Neural crest cell (in vitro differentiated cells): ENCODE results near the gene ORC1. TPM values are rescaled to one million over a fixed set of nuclear protein-coding genes. Genes with fewer than 3 reads are reported as not detected.
"Not testable (repeated sequence)": the region's sequence is repeated elsewhere in the genome, so short reads cannot be mapped to it uniquely, and the experiment has no call there.

Experiments used
- DNase-seq: peaks from one replicate; pipeline ENCODE4 v3.0.0; 2021; ENCODE audit warnings: low read depth, mixed read lengths, low spot score
- H3K27ac Mint-ChIP-seq: one replicate; pipeline ENCODE4 v1.8.0; 2021; ENCODE audit warnings: mild to moderate bottlenecking, mixed read lengths; ENCODE audit not compliant: unreplicated experiment
- H3K27me3 Mint-ChIP-seq: 2 replicates; pipeline ENCODE4 v1.8.0; 2021; ENCODE audit warnings: low read depth, mild to moderate bottlenecking, mixed read lengths
- H3K36me3 Mint-ChIP-seq: 2 replicates; pipeline ENCODE4 v1.8.0; 2021; ENCODE audit warnings: low read depth, mild to moderate bottlenecking, mixed read lengths
- H3K4me1 Mint-ChIP-seq: 2 replicates; pipeline ENCODE4 v1.8.0; 2021; ENCODE audit warnings: mixed read lengths
- H3K4me3 Mint-ChIP-seq: one replicate; pipeline ENCODE4 v1.8.0; 2021; ENCODE audit warnings: mild to moderate bottlenecking, mixed read lengths
- H3K9me3 Mint-ChIP-seq: 2 replicates; pipeline ENCODE4 v1.8.0; 2021; ENCODE audit warnings: mixed read lengths
- total RNA-seq: library from RNA; stranded (reverse); gene quantifications from 2 replicates; pipeline ENCODE4 v1.2.1, GENCODE V29; 2021
- TF ChIP-seq, protein P1 (sequence below): fragments of 200-600 bp; sonication (generic); conservative IDR thresholded peaks from 2 replicates; pipeline ENCODE4 v1.5.0; 2021; ENCODE audit warnings: antibody characterized with exemption, mild to moderate bottlenecking

The ORC1 gene
- total RNA-seq, 1 donor from 2014 or later = 36.9 TPM

DNA sequence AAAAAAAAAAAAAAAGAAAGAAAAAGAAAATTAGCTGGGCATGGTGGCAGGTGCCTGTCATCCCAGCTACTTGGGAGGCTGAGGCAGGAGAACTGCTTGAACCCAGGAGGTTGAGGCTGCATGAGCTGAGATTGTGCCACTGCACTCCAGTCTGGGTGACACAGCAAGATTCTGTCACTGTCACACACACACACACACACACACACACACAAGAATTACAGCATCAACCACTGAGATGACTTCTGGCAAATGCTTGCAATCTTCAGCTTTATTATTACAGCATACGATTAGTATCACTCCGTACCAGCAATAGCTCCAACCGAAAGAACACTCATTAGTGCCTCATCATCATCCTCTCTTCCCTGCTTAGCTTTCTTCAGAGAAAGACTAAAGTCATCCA, 4.6 kb downstream of the ORC1 start:
- H3K4me3 Mint-ChIP-seq = peak overlapping the region; percentile 18
- H3K27me3 Mint-ChIP-seq = no peaks in the 10 kb centered on the region
- H3K4me1 Mint-ChIP-seq = peaks cover 24% of the 10 kb centered on the region
- H3K27ac Mint-ChIP-seq = no peak overlapping the region
- no peaks in the 10 kb centered on the region for H3K9me3 Mint-ChIP-seq
- peaks cover 19% of the 10 kb centered on the region for H3K36me3 Mint-ChIP-seq
- TF ChIP-seq, protein P1, sequence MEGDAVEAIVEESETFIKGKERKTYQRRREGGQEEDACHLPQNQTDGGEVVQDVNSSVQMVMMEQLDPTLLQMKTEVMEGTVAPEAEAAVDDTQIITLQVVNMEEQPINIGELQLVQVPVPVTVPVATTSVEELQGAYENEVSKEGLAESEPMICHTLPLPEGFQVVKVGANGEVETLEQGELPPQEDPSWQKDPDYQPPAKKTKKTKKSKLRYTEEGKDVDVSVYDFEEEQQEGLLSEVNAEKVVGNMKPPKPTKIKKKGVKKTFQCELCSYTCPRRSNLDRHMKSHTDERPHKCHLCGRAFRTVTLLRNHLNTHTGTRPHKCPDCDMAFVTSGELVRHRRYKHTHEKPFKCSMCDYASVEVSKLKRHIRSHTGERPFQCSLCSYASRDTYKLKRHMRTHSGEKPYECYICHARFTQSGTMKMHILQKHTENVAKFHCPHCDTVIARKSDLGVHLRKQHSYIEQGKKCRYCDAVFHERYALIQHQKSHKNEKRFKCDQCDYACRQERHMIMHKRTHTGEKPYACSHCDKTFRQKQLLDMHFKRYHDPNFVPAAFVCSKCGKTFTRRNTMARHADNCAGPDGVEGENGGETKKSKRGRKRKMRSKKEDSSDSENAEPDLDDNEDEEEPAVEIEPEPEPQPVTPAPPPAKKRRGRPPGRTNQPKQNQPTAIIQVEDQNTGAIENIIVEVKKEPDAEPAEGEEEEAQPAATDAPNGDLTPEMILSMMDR = no peak
- DNase-seq = no peak

DNA sequence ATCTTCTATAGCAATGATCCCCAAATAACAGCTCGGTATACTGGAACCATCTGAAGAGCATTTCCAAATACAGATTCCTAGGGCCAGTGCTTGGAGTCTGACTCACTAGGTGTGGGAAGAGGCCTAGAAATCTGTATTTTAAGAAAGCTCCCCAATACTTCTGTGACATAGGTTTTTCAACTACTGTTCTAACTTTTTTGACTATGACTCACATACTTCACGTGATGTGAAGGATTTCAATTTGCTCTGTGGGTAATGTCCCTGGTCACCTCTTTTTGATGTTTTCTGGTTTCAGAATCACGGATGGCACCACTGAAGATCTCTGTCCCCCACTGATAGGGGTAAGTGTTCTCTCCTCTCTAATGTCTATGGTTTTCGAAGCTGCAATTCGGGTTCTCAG, 11.0 kb downstream of the ORC1 start:
- Mint-ChIP-seq H3K27ac (no peak overlapping the region), H3K4me3 (no peak overlapping the region), H3K4me1 (no peaks in the 10 kb centered on the region), H3K9me3 (no peaks in the 10 kb centered on the region), H3K27me3 (no peaks in the 10 kb centered on the region), H3K36me3 (peaks cover 17% of the 10 kb centered on the region)
- TF ChIP-seq, protein P1 = no peak
- DNase-seq = no peak

DNA sequence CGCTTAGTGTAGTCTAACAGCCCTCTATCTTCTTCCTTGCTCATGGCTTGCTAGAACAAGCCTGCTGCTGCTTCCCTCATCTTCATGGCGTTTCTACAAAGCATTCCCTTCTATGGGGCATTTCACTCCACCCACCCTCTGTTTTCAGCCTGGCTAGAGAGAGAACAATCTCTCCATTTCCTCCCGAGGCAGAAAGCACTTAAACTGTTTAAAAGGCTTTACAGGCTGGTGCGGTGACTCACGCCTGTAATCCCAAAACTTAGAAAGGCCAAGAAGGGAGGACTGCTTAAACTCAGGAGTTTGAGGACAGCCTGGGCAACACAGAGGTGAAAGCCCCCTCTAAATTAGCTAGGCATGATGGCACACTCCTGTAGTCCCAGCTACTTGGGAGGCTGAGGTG, 17.8 kb downstream of the ORC1 start:
- Mint-ChIP-seq H3K36me3 (peaks cover 11% of the 10 kb centered on the region), H3K4me3 (no peak overlapping the region), H3K4me1 (no peaks in the 10 kb centered on the region), H3K9me3 (no peaks in the 10 kb centered on the region), H3K27me3 (no peaks in the 10 kb centered on the region), H3K27ac (no peak overlapping the region)
- TF ChIP-seq, protein P1 = no peak
- no peak for DNase-seq

DNA sequence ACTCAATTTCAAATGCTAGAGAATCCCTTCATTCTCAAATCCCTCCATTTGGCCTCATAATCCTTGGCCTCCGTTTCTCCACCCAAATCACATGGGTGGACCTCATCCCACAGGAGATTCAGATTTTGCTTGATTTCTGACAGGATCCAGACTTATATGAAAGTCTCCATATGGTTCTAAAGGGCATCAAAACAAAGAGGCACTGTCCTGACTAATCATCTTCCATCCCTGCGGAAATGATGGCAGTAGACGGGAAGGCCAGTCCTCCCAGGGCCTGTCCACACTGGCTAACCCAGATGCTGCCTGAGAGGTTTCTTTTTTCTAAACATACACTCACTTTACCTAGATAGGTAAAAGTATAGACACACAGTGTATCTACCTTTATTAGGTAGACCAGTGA, 18.8 kb downstream of the ORC1 start:
- no peak overlapping the region for H3K4me3 Mint-ChIP-seq
- no peaks in the 10 kb centered on the region for H3K27me3 Mint-ChIP-seq
- H3K9me3 Mint-ChIP-seq = no peaks in the 10 kb centered on the region
- no peaks in the 10 kb centered on the region for H3K4me1 Mint-ChIP-seq
- no peak overlapping the region for H3K27ac Mint-ChIP-seq
- H3K36me3 Mint-ChIP-seq = peaks cover 12% of the 10 kb centered on the region
- no peak for DNase-seq
- TF ChIP-seq, protein P1 = no peak

DNA sequence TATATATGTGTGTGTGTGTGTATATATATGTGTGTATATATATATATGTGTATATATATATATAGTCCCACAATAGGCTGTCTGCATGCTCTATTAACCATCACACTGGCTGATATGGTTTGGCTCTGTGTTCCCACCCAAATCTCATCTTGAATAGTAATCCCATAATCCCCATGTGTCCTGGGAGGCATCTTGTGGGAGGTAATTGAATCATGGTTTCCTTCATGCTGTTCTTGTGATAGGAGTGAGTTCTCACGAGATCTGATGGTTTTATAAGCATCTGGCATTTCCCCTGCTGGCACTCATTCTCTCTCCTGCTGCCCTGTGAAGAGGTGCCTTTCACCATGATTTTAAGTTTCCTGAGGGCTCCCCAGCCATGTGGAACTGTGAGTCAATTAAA, 34.4 kb downstream of the ORC1 start:
- H3K4me3 Mint-ChIP-seq = peak overlapping the region; percentile 54
- not testable (repeated sequence) for H3K27me3 Mint-ChIP-seq, H3K9me3 Mint-ChIP-seq, H3K27ac Mint-ChIP-seq, DNase-seq
- H3K4me1 Mint-ChIP-seq = peaks cover 24% of the 10 kb centered on the region
- peaks cover 10% of the 10 kb centered on the region for H3K36me3 Mint-ChIP-seq

DNA sequence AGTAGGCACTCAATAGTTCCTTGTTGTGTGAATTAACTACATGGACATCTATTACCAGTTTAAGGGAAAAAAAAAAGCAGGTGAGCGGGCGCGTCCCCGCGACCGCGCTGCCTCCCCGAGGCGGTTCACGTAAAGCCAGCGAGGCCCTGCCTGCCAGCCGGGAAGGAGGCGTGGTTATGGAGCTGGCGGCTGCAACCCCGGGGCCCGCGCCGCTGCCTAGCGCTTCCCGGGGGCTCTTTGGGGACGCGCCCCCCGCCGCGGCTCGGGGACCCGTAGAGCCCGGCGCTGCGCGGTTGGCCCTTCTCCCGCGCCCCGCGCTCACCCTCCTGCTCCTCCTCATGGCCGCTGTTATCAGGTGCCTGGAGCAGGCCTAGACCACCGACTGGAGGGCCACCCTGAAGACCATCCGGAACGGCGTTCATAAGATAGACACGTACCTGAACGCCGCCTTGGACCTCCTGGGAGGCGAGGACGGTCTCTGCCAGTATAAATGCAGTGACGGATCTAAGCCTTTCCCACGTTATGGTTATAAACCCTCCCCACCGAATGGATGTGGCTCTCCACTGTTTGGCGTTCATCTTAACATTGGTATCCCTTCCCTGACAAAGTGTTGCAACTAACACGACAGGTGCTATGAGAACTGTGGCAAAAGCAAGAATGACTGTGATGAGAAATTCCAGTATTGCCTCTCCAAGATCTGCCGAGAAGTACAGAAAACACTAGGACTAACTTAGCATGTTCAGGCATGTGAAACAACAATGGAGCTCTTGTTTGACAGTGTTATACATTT, 35.6 kb downstream of the ORC1 start:
- Mint-ChIP-seq H3K36me3 (peaks cover 5% of the 10 kb centered on the region), H3K9me3 (no peaks in the 10 kb centered on the region), H3K4me1 (peaks cover 34% of the 10 kb centered on the region), H3K27me3 (peaks cover 2% of the 10 kb centered on the region), H3K27ac (no peak overlapping the region), H3K4me3 (peak overlapping the region; percentile 79)
- TF ChIP-seq, protein P1 = peak; percentile 30
- DNase-seq = no peak
